Gastrocnemius medialis (tissue), 4 donors: ENCODE results near the gene CEP350.

Experiments
- CTCF ChIP-seq, 5 experiments: fragments of 450-650 bp in 3 of 5; fragments of 200-600 bp in 2 of 5; sonication (generic) in 2 of 5; IDR thresholded peaks in 4 of 5; conservative IDR thresholded peaks in 1 of 5; 1 replicate in 4 of 5; 2 replicates in 1 of 5; pipeline ENCODE4 v1.5.1; 2016 to 2019; ENCODE audit warnings: antibody characterized with exemption in 5 of 5, mild to moderate bottlenecking in 3 of 5, moderate library complexity in 3 of 5
- POLR2A ChIP-seq, 2 donors: fragments of 450-650 bp; IDR thresholded peaks; one replicate each; pipeline ENCODE4 v1.6.1; 2017; ENCODE audit warnings: antibody characterized with exemption in 2 of 2, mild to moderate bottlenecking in 2 of 2, moderate library complexity in 2 of 2

- TF ChIP-seq CTCF (IDR thresholded peaks at IDR 0.05 in 4 of 5, conservative IDR thresholded peaks at IDR 0.05 in 1 of 5) (no peak), POLR2A (IDR thresholded peaks at IDR 0.05) (no peak)
These were observed 142.1 kb downstream of the CEP350 start for GRCh38 chr1:180096584-180097325.
